Renal cortex interstitium (tissue), 11 donors: ENCODE results near the gene LY6G6D. TPM values are rescaled to one million over a fixed set of nuclear protein-coding genes. Genes with fewer than 3 reads are reported as not detected.

ENCODE experiments used
- DNase-seq, 11 donors: peaks; one replicate each; pipeline ENCODE4 v3.0.0-alpha.2; 2013; ENCODE audit warnings: low read depth in 9 of 11, low spot score in 4 of 11; ENCODE audit errors: extremely low read depth in 1 of 11
- polyA plus RNA-seq, 3 donors: library from polyadenylated mRNA; unstranded; fragments of 120-200 nt; gene quantifications; one replicate each; pipeline ENCODE4 v1.2.1, GENCODE V29; 2013; ENCODE audit not compliant: insufficient read length in 3 of 3

The LY6G6D gene
- polyA plus RNA-seq, 3 donors, result 0.20 TPM; not detected in 2

- DNase-seq, result peak in 10 of 11 donors; percentile 84 to 92 (median 88)
Observed at GRCh38 chr6:31729515-31729978, 14.4 kb downstream of the LY6G6D start.

DNA sequence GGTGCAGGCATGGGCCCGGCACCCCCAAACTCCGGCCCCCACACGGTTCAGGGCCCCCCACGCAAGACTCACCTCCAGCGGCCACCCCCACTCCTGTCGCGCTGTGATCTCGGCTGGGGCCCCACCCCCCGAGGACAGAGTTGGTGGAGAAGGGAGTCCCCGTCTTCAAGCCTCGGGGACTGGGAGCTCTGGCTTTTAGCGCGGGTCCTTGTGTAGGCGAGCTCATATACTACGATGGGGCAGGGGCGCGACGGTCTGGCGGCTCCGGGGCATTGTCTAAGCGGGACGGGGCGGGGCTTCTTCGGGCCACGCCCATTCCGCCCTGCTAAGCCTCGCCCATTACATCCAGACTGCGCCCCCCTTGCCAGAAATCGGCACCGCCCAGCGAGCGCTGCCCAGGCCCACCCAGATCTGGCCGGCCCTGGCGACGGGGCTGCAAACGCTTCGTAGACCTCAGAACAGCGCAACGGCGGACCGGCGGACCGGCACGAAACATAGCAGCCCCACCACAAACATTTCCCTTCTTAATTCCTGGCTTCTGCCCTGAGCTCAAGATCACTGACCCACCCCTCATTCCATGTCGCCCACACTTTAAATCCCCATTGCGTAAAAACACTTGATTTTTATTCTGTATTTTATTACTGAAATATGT lies 15.0 kb downstream of the LY6G6D start:
- DNase-seq, result peak in 10 of 11 donors; percentile 82 to 92 (median 90)

DNA sequence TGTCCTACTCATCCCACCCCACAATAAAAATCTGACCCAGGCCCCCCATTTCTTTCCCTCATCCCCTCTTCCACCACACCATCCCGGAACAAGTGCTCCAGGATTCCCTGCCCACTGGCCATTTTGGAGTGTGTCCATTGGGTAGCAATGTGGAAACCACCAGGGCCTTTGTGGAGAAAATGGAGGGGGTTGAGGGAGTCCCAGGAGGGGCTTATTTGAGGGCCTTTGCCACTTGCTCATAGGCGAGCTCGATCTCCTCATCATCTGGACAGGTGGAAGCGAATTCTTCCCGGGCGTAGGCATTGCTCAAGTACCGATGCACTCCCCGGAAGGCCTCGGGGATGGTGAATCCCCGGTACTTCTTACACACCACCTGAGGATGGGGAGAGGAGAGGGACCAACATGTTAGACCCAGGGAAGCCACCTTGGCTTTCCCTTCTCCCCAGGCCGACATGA lies 15.5 kb downstream of the LY6G6D start:
- no peak for DNase-seq

DNA sequence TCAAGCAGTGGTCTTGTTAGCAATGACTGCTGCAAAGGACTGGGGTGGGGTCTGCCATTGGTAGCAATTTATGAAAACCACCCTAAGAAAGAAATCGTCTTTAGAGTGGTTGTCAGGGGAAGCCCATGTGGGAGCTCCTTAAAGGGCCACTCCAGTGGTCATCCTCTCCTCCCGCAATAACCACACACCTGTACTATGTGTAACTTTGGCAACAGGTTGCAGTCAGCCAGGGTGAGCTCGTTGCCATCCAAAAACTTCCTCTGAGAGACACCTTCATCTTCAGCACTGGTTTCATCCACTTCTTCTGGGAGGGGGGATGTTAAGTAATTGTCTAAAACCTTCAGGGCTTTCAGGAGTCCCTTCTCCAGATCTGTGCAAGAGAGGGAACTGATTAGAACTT lies 16.9 kb downstream of the LY6G6D start:
- no peak for DNase-seq

DNA sequence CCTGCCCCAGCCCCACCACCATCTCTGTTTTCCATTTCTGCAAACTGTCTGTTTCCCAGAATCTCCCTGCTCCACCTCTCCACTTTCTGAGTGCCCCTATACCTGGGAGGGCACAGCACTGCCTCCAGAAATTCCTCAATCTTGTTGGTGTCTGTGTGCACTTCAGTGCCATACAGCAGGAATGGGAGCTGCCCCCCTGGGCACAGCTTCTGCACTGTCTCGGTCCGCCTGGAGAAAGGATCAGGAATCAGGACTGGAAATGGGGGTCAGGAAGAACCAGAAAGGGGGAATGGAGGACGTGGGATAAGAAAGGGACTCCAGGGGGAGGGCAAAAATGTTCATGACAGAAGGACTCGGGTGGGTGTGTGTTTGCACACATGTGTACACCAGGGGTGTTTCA lies 18.6 kb downstream of the LY6G6D start:
- no peak for DNase-seq

DNA sequence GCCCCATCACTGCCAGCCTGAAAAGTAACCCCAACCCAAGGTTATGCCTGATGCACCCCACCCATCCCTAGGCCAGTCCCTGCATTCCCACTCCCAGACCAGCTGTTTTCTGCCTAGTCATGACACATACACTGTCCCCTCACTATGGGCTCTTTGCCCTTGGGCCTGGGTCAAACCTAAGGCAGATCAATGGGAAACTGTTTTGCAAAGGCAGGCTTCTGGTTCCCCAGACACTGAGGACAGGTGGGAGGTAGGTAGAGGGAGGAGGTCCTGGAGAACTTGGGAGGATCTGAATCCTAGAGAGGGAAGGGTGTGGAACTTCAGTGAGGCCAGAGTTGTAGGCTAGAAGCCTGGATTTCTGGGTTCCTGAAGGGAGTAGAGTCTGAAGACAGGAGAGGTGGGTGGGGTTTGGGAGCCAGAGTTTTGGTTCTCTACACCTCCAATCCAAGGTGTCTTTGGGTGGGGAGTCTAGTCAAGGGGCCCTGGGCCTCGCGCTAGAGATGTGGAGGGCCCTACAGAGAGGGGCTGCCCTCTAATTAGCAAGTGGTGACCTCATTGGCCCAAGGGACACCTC lies 19.2 kb downstream of the LY6G6D start:
- DNase-seq, result no peak

- peak in 1 of 11 donors; percentile 19 for DNase-seq
Observed at GRCh38 chr6:31734821-31735406, 19.8 kb downstream of the LY6G6D start.

- DNase-seq, result peak in 2 of 11 donors; percentile 74 to 75
Observed at GRCh38 chr6:31736021-31736767, 21.0 kb downstream of the LY6G6D start, which contains the start of gene CLIC1. Gene CLIC1 (minus strand): TSS chr6:31736530. CDS start chr6:31736300, 230 bp downstream.

GRCh38 chr6:31736768-31737314 lies 21.7 kb downstream of the LY6G6D start:
- no peak for DNase-seq

DNA sequence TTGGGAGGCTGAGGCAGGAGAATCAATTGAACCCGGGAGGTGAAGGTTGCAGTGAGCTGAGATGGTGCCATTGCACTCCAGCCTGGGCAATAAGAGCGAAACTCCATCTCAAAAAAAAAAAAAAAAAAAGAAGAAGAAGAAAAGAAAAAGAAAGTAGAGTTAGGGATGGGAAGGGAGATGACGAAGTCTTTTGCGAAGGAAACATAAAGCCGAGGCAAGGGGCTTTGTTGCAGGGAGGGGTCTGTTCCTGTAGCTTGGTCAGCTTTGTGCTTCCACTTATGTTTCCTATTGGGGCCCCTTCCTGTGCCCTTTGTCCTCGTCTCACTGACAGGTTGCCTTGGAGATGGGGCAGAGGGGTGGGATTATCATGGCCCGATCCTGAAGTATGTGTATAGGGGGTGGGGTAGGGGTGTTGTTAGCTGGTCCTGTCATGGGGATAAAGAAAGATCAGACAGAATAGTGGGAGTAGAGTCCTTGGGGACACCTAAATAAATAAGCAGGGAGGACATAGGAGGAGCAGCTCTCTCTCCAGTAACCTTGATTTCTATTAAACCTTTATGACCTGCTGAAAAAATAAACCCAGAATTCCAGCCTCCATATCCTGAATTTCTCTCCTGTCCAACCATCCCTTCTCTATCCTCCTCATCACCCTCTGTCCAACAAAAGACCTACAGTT lies 22.3 kb downstream of the LY6G6D start:
- peak in 2 of 11 donors; percentile 64 to 79 for DNase-seq

DNA sequence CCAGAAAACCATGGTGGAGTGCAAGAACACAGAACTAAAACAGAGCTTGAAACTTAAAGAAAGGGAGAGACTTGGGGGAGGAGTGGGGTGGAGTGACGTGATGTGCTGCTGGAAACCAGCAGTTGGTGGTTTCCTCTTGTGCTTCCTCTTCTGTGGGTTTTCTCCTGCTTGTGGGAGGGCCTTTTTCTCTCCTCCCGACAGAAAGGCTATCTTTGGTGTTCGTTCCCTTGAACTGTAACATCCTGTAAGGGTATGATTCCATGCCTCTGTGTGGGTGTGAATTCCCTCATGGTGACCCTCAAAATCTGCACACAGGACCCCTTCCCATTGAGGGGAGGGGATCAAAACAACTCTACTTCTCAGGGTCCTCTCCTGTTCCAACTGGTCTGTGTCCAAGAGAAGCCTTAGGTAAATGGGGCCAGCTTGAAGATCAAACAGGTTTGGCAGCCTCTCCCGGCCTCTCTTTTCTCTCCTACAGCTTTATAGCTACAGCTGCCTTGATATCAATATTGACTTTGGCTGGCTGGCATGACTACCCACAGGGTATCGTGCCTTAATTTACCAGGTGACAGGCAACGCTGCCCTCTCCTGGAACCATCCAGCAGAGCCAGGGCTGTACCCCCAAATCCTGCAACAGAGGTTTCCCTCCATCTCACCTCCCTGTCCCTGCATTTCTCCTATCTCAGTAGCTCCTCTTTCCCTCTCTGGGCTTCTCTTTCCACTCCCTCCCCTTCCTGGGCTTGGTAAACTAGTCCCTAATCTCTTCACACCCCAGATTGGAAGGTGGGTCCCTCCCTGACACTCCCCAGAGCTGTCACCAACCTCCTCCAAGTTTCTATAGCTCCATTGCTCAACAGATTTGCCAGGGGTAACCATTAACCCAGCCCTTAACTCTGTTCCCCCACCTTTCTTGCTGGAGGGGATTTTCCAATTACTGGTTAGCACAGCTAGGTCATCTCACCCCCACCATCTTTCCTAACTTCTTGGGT lies 23.1 kb downstream of the LY6G6D start:
- peak in 5 of 11 donors; percentile 59 to 86 (median 79) for DNase-seq

- peak; percentile 98 to 100 (median 99) for DNase-seq
Observed at GRCh38 chr6:31739639-31740396, 24.7 kb downstream of the LY6G6D start, which contains the start of gene MSH5. Gene MSH5 (plus strand): TSS chr6:31740005. CDS start chr6:31740467, 462 bp downstream.

DNA sequence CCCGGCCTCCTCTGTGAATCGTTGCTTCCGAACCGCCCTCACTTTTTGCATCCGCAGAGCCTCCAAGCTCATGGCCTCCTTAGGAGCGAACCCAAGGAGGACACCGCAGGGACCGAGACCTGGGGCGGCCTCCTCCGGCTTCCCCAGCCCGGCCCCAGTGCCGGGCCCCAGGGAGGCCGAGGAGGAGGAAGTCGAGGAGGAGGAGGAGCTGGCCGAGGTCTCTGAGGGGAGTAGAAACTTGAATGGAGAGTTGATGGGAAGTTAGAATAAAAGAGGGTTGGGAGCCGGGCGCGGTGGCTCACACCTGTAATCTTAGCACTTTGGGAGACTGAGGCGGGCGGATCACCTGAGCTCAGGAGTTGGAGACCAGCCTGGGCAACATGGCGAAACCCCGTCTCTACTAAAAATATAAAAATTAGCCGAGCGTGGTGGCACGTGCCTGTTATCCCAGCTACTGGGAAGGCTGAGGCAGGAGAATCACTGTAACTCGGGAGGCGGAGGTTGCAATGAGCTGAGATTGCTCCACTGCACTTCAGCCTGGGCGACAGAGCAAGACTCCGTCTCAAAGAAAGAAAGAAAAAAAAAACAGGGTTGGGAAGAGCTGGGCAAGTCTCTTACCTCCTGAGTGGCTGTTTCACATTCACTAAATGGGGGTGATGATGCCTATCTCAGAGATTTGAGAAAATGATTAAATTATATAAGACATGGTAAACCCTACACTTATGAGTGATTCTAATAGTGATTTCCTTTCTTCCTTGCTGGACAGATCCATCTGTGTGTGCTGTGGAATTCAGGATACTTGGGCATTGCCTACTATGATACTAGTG lies 25.5 kb downstream of the LY6G6D start:
- DNase-seq, result no peak

GRCh38 chr6:31741815-31742214 lies 26.7 kb downstream of the LY6G6D start:
- no peak for DNase-seq

GRCh38 chr6:31742894-31743293 lies 27.7 kb downstream of the LY6G6D start:
- no peak for DNase-seq

- no peak for DNase-seq
Observed at GRCh38 chr6:31744422-31744821, 29.3 kb downstream of the LY6G6D start.
